ENCODE data around the gene MCM6.
"Not testable (repeated sequence)": the region's sequence is repeated elsewhere in the genome, so short reads cannot be mapped to it uniquely, and the experiment has no call there.

The MCM6 gene

GRCh38 chr2:135821190-135821589 lies 55.1 kb downstream of the MCM6 start:
- FAIRE-seq (no peak), DNase-seq (ENCODE audit: low spot score) (no peak)

- FAIRE-seq (no peak), DNase-seq (ENCODE audit: low spot score) (peak; percentile 56)
Observed at GRCh38 chr2:135820003-135820618, 56.1 kb downstream of the MCM6 start.

- FAIRE-seq: no peak
- DNase-seq (ENCODE audit: low spot score): peak; percentile 21
Observed at GRCh38 chr2:135818937-135819610, 57.2 kb downstream of the MCM6 start.

- DNase-seq (ENCODE audit: low spot score) (peak; percentile 70), FAIRE-seq (no peak)
Observed at GRCh38 chr2:135817951-135818350, 58.3 kb downstream of the MCM6 start.

- FAIRE-seq: no peak
Observed at GRCh38 chr2:135817466-135817865, 58.8 kb downstream of the MCM6 start.

GRCh38 chr2:135815269-135815668 lies 61.0 kb downstream of the MCM6 start:
- DNase-seq (ENCODE audit: low spot score): no peak
- no peak for FAIRE-seq

More at GRCh38 chr2:135817466-135817865, 58.8 kb downstream of the MCM6 start:
- DNase-seq (ENCODE audit: low spot score): no peak

GRCh38 chr2:135812907-135813511 lies 63.2 kb downstream of the MCM6 start:
- no peak for DNase-seq (ENCODE audit: low spot score)
- no peak for FAIRE-seq

GRCh38 chr2:135807874-135808273 lies 68.4 kb downstream of the MCM6 start:
- FAIRE-seq; DNase-seq (ENCODE audit: low spot score): not testable (repeated sequence)

- DNase-seq (ENCODE audit: low spot score) (no peak), FAIRE-seq (no peak)
Observed at GRCh38 chr2:135803278-135803677, 73.0 kb downstream of the MCM6 start.

- DNase-seq (ENCODE audit: low spot score) (no peak), FAIRE-seq (no peak)
Observed at GRCh38 chr2:135802350-135802749, 73.9 kb downstream of the MCM6 start.

GRCh38 chr2:135800513-135801460 lies 75.5 kb downstream of the MCM6 start:
- FAIRE-seq: no peak
- no peak for DNase-seq (ENCODE audit: low spot score)

GRCh38 chr2:135799738-135800137 lies 76.5 kb downstream of the MCM6 start:
- DNase-seq (ENCODE audit: low spot score) (no peak), FAIRE-seq (no peak)

GRCh38 chr2:135798762-135799161 lies 77.5 kb downstream of the MCM6 start:
- FAIRE-seq: no peak
- DNase-seq (ENCODE audit: low spot score): no peak

- no peak for DNase-seq (ENCODE audit: low spot score)
- FAIRE-seq: no peak
Observed at GRCh38 chr2:135798275-135798705, 78.0 kb downstream of the MCM6 start.

GRCh38 chr2:135797497-135798274 lies 78.6 kb downstream of the MCM6 start:
- FAIRE-seq (peak; percentile 21), DNase-seq (ENCODE audit: low spot score) (peak; percentile 61)

- FAIRE-seq (no peak), DNase-seq (ENCODE audit: low spot score) (no peak)
Observed at GRCh38 chr2:135796606-135797005, 79.6 kb downstream of the MCM6 start.

- not testable (repeated sequence) for DNase-seq (ENCODE audit: low spot score); FAIRE-seq
Observed at GRCh38 chr2:135795641-135796040, 80.6 kb downstream of the MCM6 start.

- FAIRE-seq: no peak
- DNase-seq (ENCODE audit: low spot score): no peak
Observed at GRCh38 chr2:135792401-135793150, 83.7 kb downstream of the MCM6 start.

- DNase-seq (ENCODE audit: low spot score) (peak; percentile 12), FAIRE-seq (no peak)
Observed at GRCh38 chr2:135791418-135792190, 84.6 kb downstream of the MCM6 start.
